AG08395 (cell line): Measurements from ENCODE around the gene TXNRD3.

Experiments
- DNase-seq: peaks from one replicate; pipeline ENCODE4 v3.0.0; 2012; ENCODE audit warnings: mixed read lengths, low spot score

Gene TXNRD3

GRCh38 chr3:126654571-126655383 is at the start of gene TXNRD3:
Gene TXNRD3 (minus strand): TSS chr3:126655124.
- peak; percentile 91 for DNase-seq

DNA sequence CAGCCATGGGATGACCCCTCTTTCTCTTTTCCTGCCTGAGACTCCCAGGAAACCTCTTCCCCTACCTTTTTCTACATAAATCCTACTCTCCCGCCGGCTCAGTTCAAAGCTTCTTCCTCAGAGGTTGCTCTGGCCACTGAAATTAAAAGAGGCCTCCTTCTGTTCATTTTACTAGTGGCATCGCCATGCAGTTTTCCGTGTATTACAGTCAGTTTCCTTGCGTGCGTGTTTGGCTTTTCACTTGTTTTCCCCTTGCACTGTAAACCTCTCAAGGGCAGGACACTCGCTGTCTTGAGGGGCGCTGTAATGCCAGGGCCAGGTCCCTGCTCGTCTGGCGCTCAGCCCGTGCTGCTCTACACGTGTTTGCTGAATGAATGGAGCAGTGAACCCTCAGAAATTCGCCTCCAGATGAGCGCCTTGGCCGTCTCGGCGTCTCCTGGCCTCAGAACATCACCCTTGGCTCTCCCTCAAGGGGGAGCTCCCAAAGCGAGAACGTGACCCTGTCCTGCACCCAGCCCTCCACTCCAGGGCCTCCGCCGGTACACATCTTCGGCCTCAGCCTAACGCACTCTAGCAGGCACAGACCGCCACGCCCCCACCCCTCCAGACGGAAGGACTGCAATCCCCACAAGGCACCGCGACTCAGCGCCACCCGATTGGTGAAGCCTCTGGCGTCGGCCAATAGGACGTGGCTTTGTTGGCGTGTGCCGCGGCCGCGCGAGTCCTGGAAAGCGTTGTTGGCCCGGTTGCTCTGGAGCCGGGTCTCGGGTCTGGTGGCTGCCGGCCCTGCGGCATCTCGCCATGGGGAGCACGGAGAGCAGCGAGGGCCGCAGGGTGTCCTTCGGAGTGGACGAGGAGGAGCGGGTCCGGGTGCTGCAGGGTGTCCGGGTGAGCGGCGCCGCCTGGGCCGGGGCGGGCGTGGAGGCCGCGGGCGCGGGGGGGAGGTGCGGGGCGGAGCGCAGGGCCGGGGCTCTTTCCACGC is 48.9 kb upstream of the TXNRD3 start, which contains the start of gene CHCHD6:
CHCHD6 (plus strand) TSS at position 729 of the 982 bp plus-strand sequence; CDS start at position 802, 73 bp downstream.
- peak; percentile 99 for DNase-seq

- no peak for DNase-seq
Observed at GRCh38 chr3:126699011-126699410, 44.1 kb upstream of the TXNRD3 start.

GRCh38 chr3:126696701-126697267 is 41.9 kb upstream of the TXNRD3 start:
- DNase-seq = no peak

DNA sequence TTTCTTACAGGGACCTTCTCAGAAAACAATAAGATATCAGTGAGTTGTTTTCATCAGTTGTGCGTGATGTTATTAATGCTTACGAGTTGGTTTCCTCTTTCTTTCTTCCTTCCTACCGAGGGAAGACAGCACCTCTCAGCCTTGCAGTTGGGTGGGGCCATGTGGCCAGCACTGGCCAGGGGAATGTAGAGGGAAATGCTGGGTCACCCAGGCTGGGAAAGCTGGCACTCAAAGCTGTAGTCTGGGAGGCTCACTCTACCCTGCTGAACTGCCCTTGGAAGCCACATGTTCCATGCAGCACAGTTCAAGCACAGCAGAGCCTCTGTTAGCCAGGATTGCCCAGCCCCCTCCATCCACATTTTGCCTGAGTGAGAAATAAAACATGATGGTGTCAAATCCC is 39.0 kb upstream of the TXNRD3 start:
- no peak for DNase-seq

GRCh38 chr3:126692858-126693257 is 37.9 kb upstream of the TXNRD3 start:
- no peak for DNase-seq

DNA sequence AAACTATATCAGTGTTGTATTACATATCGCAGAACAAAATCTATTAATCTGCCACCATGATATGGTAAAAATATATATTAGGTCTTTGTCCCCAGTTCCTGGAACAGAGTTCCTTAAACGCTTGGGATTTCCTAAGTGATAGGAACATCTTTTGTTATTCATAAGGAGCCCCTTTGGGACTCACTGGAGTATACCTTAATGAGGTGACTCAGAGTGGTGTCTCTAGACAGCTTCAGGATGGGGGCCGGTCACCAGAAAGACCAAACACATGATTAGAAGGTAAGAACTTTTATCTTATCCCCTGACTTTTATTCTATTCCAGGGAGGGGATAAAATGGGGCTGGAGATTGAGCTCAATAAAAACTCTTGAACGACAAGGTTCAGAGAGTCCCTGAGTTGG is 36.8 kb upstream of the TXNRD3 start:
- no peak for DNase-seq

GRCh38 chr3:126685493-126685892 is 30.6 kb upstream of the TXNRD3 start:
- DNase-seq = no peak

DNA sequence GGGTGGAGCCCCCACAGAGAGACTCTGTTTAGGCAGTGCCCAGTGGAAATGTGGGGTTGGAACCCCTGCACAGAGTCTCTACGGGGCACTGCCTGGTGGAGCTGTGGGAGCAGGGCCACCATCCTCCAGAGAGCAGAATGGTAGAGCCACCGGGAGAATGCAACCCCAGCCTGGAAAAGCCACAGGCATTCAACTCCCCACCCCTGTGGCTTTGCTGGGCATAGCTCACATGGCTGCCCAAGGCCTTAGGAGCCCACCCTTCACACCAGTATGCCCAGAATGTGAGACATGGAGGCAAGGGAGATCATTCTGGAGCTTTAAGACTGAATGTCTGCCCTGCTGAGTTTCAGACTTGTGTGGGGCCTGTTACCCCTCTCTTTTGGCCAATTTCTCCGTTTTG is 30.1 kb upstream of the TXNRD3 start:
- peak; percentile 27 for DNase-seq

GRCh38 chr3:126684218-126684751 is 29.4 kb upstream of the TXNRD3 start:
- DNase-seq = peak; percentile 53

DNA sequence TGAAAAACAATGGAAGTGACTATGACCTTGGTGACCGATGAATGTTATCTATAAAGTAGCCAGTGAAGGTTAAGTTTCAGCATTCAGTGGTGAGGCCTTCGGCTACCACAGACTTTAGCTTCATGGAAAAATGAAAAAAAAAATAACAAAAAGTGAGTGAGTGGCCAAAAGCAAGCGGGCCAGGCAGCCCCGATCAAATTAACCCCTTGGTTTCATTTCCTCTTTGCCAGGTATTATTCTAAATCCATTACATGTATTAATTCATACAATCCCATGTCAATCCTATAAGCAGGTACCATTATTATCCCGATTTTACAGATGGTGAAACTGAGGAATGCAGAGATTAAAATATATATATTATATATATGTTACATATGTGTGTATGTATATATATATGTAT is 28.1 kb upstream of the TXNRD3 start:
- DNase-seq = no peak

DNA sequence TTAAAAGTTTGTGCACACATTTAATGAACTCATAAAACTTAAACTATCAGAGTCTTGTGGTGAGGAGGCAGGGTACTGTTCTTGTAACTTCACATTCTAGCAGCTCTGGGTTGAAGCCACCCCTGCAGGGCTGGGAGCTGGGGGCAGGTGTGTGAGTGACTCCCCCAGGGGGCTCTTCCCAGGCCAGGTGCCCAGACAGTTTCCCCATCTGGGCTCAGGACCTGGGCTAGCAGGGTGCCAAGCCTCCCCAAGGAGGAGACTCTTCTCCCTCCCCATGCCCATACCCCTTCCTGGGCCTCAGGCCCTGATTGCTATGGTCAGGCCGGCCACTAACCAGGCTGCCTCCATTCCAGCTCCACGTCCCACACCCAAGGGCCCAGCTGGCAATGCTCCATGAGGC is 27.1 kb upstream of the TXNRD3 start:
- DNase-seq = no peak

DNA sequence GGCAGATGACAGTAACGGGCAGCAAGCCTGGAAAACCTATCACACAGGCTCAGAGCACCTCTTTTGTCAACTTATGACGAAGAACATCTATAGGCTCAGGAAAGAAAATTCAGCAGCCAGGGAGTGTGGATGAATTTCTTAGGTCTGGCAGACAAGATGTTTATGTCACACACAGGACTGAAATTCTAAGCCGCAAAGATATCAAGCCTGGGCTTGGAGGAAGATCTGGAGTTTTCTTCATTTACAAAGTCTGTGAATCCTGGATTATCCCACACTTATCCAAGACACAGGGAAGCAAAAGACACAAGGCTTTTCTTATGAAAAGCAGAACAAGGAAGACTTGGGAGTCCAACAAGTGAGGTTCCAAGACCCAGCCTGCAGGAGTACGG is 25.7 kb upstream of the TXNRD3 start:
- no peak for DNase-seq

GRCh38 chr3:126679831-126680666 is 25.1 kb upstream of the TXNRD3 start:
- DNase-seq = peak; percentile 35

DNA sequence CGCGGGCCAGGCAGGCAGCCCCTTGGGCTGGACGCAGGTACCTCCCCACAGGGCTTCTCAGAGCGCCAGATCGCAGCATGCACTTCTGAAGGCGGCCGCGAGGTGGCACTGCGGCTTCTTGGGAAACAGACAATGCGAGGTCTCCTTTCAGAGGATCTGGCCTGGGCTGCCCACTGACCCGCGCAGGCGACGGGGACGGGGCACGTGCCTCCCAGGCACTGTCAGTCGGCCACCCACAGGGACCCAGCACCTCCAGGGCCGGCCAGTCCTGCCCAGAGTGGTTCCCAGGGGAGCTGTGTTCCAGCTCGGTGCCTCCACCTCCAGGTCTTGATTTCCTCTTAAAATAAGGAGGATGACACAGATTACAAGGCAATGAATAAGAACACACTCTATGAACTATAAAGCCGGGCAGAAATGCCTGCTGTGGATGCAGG is 24.4 kb upstream of the TXNRD3 start:
- peak; percentile 77 for DNase-seq

- DNase-seq = no peak
Observed at GRCh38 chr3:126678693-126679317, 23.9 kb upstream of the TXNRD3 start.

GRCh38 chr3:126677862-126678503 is 23.1 kb upstream of the TXNRD3 start:
- no peak for DNase-seq

GRCh38 chr3:126676919-126677705 is 22.2 kb upstream of the TXNRD3 start:
- DNase-seq = peak; percentile 66

GRCh38 chr3:126672741-126673140 is 17.8 kb upstream of the TXNRD3 start:
- DNase-seq = no peak
